ENCODE data around the gene RIC8A. TPM values are rescaled to one million over a fixed set of nuclear protein-coding genes. Genes with fewer than 3 reads are reported as not detected.

Gene RIC8A
- total and polyA plus RNA-seq, 9 of the 15 experiments (the other 6 are each of a cell fraction or from before 2014, with no cell fraction given): 10.7 to 108 (median 72.1) TPM

DNA sequence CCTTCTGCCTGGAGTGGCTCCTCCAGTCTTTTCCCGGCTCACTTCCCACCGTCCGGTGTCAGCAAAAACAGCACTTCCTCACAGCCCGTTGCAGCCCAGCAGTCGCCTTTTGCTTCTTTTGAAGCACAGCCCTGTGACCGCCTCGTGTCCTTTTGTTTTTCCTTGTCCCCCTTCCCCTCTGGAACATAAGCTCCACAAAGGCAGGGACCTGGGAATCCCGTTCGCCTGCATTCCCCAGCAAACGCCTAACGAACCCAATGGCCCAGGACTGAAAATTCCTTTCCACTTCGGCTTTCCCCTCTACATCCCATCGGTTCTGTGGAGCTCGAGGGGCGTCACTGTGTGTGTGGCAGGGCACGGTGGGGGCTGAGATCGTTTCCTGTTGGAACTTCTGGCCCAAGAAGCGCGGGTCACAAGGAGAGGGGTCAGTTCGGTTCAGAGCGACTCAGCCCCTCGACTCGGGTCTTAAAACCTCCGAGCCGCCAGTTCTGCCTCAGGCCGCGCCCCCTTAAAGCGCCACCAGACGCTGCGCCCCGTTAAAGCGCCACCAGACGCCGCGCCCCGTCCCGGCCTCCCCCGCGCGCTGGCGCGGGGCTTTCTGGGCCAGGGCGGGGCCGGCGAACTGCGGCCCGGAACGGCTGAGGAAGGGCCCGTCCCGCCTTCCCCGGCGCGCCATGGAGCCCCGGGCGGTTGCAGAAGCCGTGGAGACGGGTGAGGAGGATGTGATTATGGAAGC lies 841 bp downstream of the RIC8A start (continued):
- TF ChIP-seq, protein P1, sequence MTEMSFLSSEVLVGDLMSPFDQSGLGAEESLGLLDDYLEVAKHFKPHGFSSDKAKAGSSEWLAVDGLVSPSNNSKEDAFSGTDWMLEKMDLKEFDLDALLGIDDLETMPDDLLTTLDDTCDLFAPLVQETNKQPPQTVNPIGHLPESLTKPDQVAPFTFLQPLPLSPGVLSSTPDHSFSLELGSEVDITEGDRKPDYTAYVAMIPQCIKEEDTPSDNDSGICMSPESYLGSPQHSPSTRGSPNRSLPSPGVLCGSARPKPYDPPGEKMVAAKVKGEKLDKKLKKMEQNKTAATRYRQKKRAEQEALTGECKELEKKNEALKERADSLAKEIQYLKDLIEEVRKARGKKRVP (CRISPR knock-in tag; IDR thresholded peaks at IDR 0.05): no peak
- TF ChIP-seq FOXK1 (CRISPR knock-in tag; IDR thresholded peaks at IDR 0.05; ENCODE audit: borderline replicate concordance) (peak; percentile 48; the same call in 1 of the 2 replicates), KLF10 (CRISPR knock-in tag; IDR thresholded peaks at IDR 0.05) (no peak), HMGN3 (IDR thresholded peaks at IDR 0.05; ENCODE audit: borderline replicate concordance, extremely low read depth, insufficient read length, low read depth, low read length) (peak; percentile 76), ZNF217 (CRISPR knock-in tag; IDR thresholded peaks at IDR 0.05) (no peak), NFATC3 (IDR thresholded peaks at IDR 0.05) (no peak), ZNF766 (CRISPR knock-in tag; conservative IDR thresholded peaks at IDR 0.05) (peak; percentile 62; the same call in 1 of the 2 replicates), MYBL2 (IDR thresholded peaks at IDR 0.05; ENCODE audit: low read depth) (no peak), MYBL2 (CRISPR knock-in tag; IDR thresholded peaks at IDR 0.05; ENCODE audit: borderline replicate concordance) (no peak), POLR2B (IDR thresholded peaks at IDR 0.05; ENCODE audit: low read depth, partially characterized antibody) (peak; percentile 80), ZC3H11A (IDR thresholded peaks at IDR 0.05; ENCODE audit: low read depth, low read length) (no peak), CBFA2T2 (conservative IDR thresholded peaks at IDR 0.05) (no peak), FOSL1 (tag; conservative IDR thresholded peaks at IDR 0.05) (no peak), RFX7 (CRISPR knock-in tag; IDR thresholded peaks at IDR 0.05) (no peak), EZH2 (IDR thresholded peaks at IDR 0.05; ENCODE audit: borderline replicate concordance, low read depth, low read length) (no peak), BDP1 (IDR thresholded peaks at IDR 0.05; ENCODE audit: insufficient read depth, insufficient read length) (no peak), ZNF253 (CRISPR knock-in tag; conservative IDR thresholded peaks at IDR 0.05) (no peak), POLR2H (tag; IDR thresholded peaks at IDR 0.05; ENCODE audit: low read depth) (peak; percentile 63), RNF2 (IDR thresholded peaks at IDR 0.05) (no peak)
- TF ChIP-seq, protein P2, sequence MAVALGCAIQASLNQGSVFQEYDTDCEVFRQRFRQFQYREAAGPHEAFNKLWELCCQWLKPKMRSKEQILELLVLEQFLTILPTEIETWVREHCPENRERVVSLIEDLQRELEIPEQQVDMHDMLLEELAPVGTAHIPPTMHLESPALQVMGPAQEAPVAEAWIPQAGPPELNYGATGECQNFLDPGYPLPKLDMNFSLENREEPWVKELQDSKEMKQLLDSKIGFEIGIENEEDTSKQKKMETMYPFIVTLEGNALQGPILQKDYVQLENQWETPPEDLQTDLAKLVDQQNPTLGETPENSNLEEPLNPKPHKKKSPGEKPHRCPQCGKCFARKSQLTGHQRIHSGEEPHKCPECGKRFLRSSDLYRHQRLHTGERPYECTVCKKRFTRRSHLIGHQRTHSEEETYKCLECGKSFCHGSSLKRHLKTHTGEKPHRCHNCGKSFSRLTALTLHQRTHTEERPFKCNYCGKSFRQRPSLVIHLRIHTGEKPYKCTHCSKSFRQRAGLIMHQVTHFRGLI (CRISPR knock-in tag; IDR thresholded peaks at IDR 0.05): no peak
- TF ChIP-seq, protein P3, sequence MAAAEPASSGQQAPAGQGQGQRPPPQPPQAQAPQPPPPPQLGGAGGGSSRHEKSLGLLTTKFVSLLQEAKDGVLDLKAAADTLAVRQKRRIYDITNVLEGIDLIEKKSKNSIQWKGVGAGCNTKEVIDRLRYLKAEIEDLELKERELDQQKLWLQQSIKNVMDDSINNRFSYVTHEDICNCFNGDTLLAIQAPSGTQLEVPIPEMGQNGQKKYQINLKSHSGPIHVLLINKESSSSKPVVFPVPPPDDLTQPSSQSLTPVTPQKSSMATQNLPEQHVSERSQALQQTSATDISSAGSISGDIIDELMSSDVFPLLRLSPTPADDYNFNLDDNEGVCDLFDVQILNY (CRISPR knock-in tag; IDR thresholded peaks at IDR 0.05): no peak
- TF ChIP-seq, protein P4, sequence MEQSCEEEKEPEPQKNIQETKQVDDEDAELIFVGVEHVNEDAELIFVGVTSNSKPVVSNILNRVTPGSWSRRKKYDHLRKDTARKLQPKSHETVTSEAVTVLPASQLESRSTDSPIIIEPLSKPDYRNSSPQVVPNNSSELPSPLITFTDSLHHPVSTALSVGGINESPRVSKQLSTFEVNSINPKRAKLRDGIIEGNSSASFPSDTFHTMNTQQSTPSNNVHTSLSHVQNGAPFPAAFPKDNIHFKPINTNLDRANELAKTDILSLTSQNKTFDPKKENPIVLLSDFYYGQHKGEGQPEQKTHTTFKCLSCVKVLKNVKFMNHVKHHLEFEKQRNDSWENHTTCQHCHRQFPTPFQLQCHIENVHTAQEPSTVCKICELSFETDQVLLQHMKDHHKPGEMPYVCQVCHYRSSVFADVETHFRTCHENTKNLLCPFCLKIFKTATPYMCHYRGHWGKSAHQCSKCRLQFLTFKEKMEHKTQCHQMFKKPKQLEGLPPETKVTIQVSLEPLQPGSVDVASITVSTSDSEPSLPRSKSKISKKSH (CRISPR knock-in tag; IDR thresholded peaks at IDR 0.05): no peak
